HepG2 (cell line): ENCODE data around the gene MFAP4. TPM values are rescaled to one million over a fixed set of nuclear protein-coding genes. Genes with fewer than 3 reads are reported as not detected.

Experiments
- AHR ChIP-seq: IDR thresholded peaks from 2 replicates; pipeline ENCODE4 v1.6.1; 2018; ENCODE audit warnings: missing genetic modification reagents, missing compliant biosample characterization
- AKAP8 ChIP-seq: sonication (generic); formaldehyde crosslinking; IDR thresholded peaks from 2 replicates; pipeline ENCODE4 v1.5.1; 2020; ENCODE audit warnings: mild to moderate bottlenecking, missing genetic modification reagents
- ASH2L ChIP-seq: fragments of 300-600, 200-600 bp; sonication (generic); IDR thresholded peaks from 2 replicates; pipeline ENCODE4 v1.7.0; 2017; ENCODE audit warnings: low read depth, mild to moderate bottlenecking, moderate library complexity, mixed read lengths, low read length; ENCODE audit not compliant: insufficient read length
- DPF2 ChIP-seq: sonication (generic); formaldehyde crosslinking; IDR thresholded peaks from 2 replicates; pipeline ENCODE4 v1.4.0; 2020; ENCODE audit warnings: mild to moderate bottlenecking, low read depth, missing genetic modification reagents, borderline replicate concordance
- ESRRA ChIP-seq: sonication (generic); formaldehyde crosslinking; IDR thresholded peaks from 2 replicates; pipeline ENCODE4 v1.5.1; 2020; ENCODE audit warnings: mild to moderate bottlenecking, low read depth, missing genetic modification reagents
- HCFC1 ChIP-seq: fragments of 150-350 bp; IDR thresholded peaks from 2 replicates; pipeline ENCODE4 v1.6.1; 2014; ENCODE audit warnings: low read depth, low read length
- HHEX ChIP-seq: IDR thresholded peaks from 2 replicates; pipeline ENCODE4 v1.6.1; 2016; ENCODE audit warnings: control low read depth
- JUN ChIP-seq: sonication (generic); formaldehyde crosslinking; IDR thresholded peaks from 2 replicates; pipeline ENCODE4 v1.4.0; 2020; ENCODE audit warnings: mild to moderate bottlenecking, missing genetic modification reagents
- KLF13 ChIP-seq: sonication (generic); formaldehyde crosslinking; IDR thresholded peaks from 2 replicates; pipeline ENCODE4 v1.4.0; 2020; ENCODE audit warnings: mild to moderate bottlenecking, missing genetic modification reagents
- MED13 ChIP-seq: sonication (generic); formaldehyde crosslinking; IDR thresholded peaks from 2 replicates; pipeline ENCODE4 v1.5.0; 2020; ENCODE audit warnings: missing genetic modification reagents
- NFKB2 ChIP-seq: sonication (generic); formaldehyde crosslinking; IDR thresholded peaks from 2 replicates; pipeline ENCODE4 v1.4.0; 2020; ENCODE audit warnings: missing genetic modification reagents, borderline replicate concordance
- REXO4 ChIP-seq: sonication (generic); formaldehyde crosslinking; IDR thresholded peaks from 2 replicates; pipeline ENCODE4 v1.8.0; 2022; ENCODE audit warnings: missing genetic modification reagents, mild to moderate bottlenecking, borderline replicate concordance
- RXRA ChIP-seq: sonication (generic); formaldehyde crosslinking; IDR thresholded peaks from 2 replicates; pipeline ENCODE4 v1.5.1; 2020; ENCODE audit warnings: missing genetic modification reagents
- SMAD1 ChIP-seq: sonication (generic); formaldehyde crosslinking; IDR thresholded peaks from 2 replicates; pipeline ENCODE4 v1.4.0; 2020; ENCODE audit warnings: missing genetic modification reagents, low read depth, mild to moderate bottlenecking, borderline replicate concordance
- TP53 ChIP-seq: sonication (generic); formaldehyde crosslinking; conservative IDR thresholded peaks from 2 replicates; pipeline ENCODE4 v1.4.0; 2020; ENCODE audit warnings: missing genetic modification reagents
- TRIM24 ChIP-seq: sonication (generic); formaldehyde crosslinking; IDR thresholded peaks from 2 replicates; pipeline ENCODE4 v1.8.0; 2022; ENCODE audit warnings: mild to moderate bottlenecking, missing genetic modification reagents
- ZBTB1 ChIP-seq: sonication (generic); formaldehyde crosslinking; IDR thresholded peaks from 2 replicates; pipeline ENCODE4 v1.4.0; 2020; ENCODE audit warnings: missing genetic modification reagents, borderline replicate concordance
- ZNF224 ChIP-seq: sonication (generic); formaldehyde crosslinking; IDR thresholded peaks from 2 replicates; pipeline ENCODE4 v1.5.0; 2020; ENCODE audit warnings: mild to moderate bottlenecking, missing genetic modification reagents
- ZNF230 ChIP-seq: sonication (generic); formaldehyde crosslinking; IDR thresholded peaks from 2 replicates; pipeline ENCODE4 v1.4.0; 2020; ENCODE audit warnings: mild to moderate bottlenecking, missing genetic modification reagents
- ZNF317 ChIP-seq: sonication (generic); formaldehyde crosslinking; IDR thresholded peaks from 2 replicates; pipeline ENCODE4 v1.5.0; 2020; ENCODE audit warnings: mild to moderate bottlenecking, missing genetic modification reagents
- ZNF501 ChIP-seq: sonication (generic); formaldehyde crosslinking; IDR thresholded peaks from 2 replicates; pipeline ENCODE4 v1.5.1; 2020; ENCODE audit warnings: mild to moderate bottlenecking, moderate library complexity, missing genetic modification reagents
- ZNF703 ChIP-seq: sonication (generic); formaldehyde crosslinking; IDR thresholded peaks from 2 replicates; pipeline ENCODE4 v1.5.1; 2020; ENCODE audit warnings: missing genetic modification reagents, mild to moderate bottlenecking, moderate library complexity, borderline replicate concordance
- polyA plus RNA-seq, 8 experiments: library from polyadenylated mRNA; depleted of rRNA in 3 of 8; stranded (reverse) in 7 of 8; unstranded in 1 of 8; fragments of >200 nt; fragmentation: Illumina TruSeq in 4 of 8; extraction: Trizol in 4 of 8; gene quantifications; 2 replicates each; pipeline versions ENCODE4 v1.2.1 to v1.2.3, GENCODE V29; 2011 to 2016; ENCODE audit warnings: low read depth in 4 of 8, missing spikeins in 1 of 8, mixed read lengths in 1 of 8; ENCODE audit not compliant: insufficient read depth in 1 of 8
- total RNA-seq, 5 experiments: library from RNA; depleted of rRNA; stranded (reverse); fragments of >200 nt; fragmentation: Illumina TruSeq; extraction: Trizol; gene quantifications; 2 replicates each; pipeline ENCODE4 v1.2.3, GENCODE V29; 2016; ENCODE audit warnings: low read depth in 1 of 5
- TF ChIP-seq, protein P1 (sequence below): sonication (generic); formaldehyde crosslinking; IDR thresholded peaks from 2 replicates; pipeline ENCODE4 v1.8.0; 2022; ENCODE audit warnings: missing genetic modification reagents, mild to moderate bottlenecking, moderate library complexity, borderline replicate concordance
- TF ChIP-seq, protein P2 (sequence below): sonication (generic); formaldehyde crosslinking; IDR thresholded peaks from 2 replicates; pipeline ENCODE4 v1.9.0; 2022; ENCODE audit warnings: low read depth, missing genetic modification reagents
- TF ChIP-seq, protein P3 (sequence below): sonication (generic); formaldehyde crosslinking; conservative IDR thresholded peaks from 2 replicates; pipeline ENCODE4 v1.4.0; 2020; ENCODE audit warnings: missing genetic modification reagents

The MFAP4 gene
- total and polyA plus RNA-seq, 2 of the 13 experiments (the other 11 are each of a cell fraction or from before 2014, with no cell fraction given), result 0.08 TPM; not detected in 1

DNA sequence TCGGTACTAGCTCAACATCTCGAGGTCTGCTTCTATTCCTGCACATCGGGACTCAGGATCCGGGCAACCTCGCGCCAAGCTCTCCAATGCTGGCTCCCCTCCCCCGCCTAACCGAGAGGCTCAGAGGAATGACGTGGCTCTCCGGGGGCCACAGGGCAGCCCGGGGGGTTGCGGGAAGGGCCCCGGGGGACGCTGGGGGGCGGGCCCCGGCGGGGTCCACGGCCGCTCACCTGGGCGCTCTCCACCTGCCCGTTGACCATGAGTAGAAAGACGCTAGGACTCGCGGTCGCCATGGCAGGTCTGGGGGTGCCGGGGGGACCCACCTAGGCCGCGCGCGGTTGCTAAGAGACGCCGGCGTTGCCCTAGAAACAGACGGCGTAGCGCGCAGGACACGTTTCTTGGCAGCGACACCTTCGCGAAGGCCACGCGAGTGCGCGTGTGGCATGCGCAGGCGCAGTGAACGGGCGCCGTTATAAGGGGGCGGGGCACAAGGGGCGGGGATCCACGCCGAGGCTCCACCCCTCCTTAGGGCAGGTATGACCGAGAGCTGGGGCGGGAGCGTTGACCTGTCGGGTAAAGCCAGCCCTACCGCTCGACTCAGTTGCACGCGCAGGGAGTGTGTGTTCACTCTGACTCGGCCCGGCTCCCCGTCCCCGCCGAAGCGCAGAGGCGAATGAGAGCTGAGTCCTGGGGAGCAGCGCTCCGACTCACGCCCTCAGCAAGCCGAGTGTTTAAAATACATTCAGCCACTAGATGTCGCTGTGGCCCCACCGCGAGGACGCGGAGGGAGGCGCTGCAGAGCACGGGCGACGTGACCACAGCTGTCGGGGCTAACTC is 24.5 kb downstream of the MFAP4 start, which contains the start of gene B9D1 (continued):
- TF ChIP-seq, protein P1, sequence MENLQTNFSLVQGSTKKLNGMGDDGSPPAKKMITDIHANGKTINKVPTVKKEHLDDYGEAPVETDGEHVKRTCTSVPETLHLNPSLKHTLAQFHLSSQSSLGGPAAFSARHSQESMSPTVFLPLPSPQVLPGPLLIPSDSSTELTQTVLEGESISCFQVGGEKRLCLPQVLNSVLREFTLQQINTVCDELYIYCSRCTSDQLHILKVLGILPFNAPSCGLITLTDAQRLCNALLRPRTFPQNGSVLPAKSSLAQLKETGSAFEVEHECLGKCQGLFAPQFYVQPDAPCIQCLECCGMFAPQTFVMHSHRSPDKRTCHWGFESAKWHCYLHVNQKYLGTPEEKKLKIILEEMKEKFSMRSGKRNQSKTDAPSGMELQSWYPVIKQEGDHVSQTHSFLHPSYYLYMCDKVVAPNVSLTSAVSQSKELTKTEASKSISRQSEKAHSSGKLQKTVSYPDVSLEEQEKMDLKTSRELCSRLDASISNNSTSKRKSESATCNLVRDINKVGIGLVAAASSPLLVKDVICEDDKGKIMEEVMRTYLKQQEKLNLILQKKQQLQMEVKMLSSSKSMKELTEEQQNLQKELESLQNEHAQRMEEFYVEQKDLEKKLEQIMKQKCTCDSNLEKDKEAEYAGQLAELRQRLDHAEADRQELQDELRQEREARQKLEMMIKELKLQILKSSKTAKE (CRISPR knock-in tag), result no peak
- peak; percentile 42; the same call in 1 of the 2 replicates for TF ChIP-seq NFKB2 (CRISPR knock-in tag)
- no peak for TF ChIP-seq ESRRA
- TF ChIP-seq KLF13, result no peak
- TF ChIP-seq REXO4 (CRISPR knock-in tag), result no peak
- no peak for TF ChIP-seq AHR (CRISPR knock-in tag)
- TF ChIP-seq ZNF703, result no peak
- TF ChIP-seq HHEX, result no peak
- no peak for TF ChIP-seq DPF2 (CRISPR knock-in tag)
- TF ChIP-seq HCFC1, result no peak
- TF ChIP-seq, protein P2, sequence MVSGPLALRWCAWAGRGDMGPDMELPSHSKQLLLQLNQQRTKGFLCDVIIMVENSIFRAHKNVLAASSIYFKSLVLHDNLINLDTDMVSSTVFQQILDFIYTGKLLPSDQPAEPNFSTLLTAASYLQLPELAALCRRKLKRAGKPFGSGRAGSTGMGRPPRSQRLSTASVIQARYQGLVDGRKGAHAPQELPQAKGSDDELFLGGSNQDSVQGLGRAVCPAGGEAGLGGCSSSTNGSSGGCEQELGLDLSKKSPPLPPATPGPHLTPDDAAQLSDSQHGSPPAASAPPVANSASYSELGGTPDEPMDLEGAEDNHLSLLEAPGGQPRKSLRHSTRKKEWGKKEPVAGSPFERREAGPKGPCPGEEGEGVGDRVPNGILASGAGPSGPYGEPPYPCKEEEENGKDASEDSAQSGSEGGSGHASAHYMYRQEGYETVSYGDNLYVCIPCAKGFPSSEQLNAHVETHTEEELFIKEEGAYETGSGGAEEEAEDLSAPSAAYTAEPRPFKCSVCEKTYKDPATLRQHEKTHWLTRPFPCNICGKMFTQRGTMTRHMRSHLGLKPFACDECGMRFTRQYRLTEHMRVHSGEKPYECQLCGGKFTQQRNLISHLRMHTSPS (CRISPR knock-in tag), result no peak
- TF ChIP-seq ZNF230 (CRISPR knock-in tag), result peak; percentile 69; the same call in 1 of the 2 replicates
- TF ChIP-seq ZNF224, result 0 out of 2 replicates have a peak, but pooled peaks have one; percentile 12
- 0 out of 2 replicates have a peak, but pooled peaks have one; percentile 25 for TF ChIP-seq JUN (CRISPR knock-in tag)
- peak; percentile 30 for TF ChIP-seq ASH2L
- TF ChIP-seq MED13 (CRISPR knock-in tag), result no peak
- no peak; the same call in 1 of the 2 replicates for TF ChIP-seq TP53 (CRISPR knock-in tag)
- peak; percentile 55; the same call in 1 of the 2 replicates for TF ChIP-seq ZNF317 (CRISPR knock-in tag)
- no peak for TF ChIP-seq ZBTB1 (CRISPR knock-in tag)
- TF ChIP-seq TRIM24, result no peak
- peak; percentile 77; the same call in 1 of the 2 replicates for TF ChIP-seq RXRA (CRISPR knock-in tag)
- TF ChIP-seq SMAD1, result peak; percentile 20; the same call in 1 of the 2 replicates
- TF ChIP-seq, protein P3, sequence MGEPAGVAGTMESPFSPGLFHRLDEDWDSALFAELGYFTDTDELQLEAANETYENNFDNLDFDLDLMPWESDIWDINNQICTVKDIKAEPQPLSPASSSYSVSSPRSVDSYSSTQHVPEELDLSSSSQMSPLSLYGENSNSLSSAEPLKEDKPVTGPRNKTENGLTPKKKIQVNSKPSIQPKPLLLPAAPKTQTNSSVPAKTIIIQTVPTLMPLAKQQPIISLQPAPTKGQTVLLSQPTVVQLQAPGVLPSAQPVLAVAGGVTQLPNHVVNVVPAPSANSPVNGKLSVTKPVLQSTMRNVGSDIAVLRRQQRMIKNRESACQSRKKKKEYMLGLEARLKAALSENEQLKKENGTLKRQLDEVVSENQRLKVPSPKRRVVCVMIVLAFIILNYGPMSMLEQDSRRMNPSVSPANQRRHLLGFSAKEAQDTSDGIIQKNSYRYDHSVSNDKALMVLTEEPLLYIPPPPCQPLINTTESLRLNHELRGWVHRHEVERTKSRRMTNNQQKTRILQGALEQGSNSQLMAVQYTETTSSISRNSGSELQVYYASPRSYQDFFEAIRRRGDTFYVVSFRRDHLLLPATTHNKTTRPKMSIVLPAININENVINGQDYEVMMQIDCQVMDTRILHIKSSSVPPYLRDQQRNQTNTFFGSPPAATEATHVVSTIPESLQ (CRISPR knock-in tag), result no peak
- peak; percentile 83 for TF ChIP-seq ZNF501 (CRISPR knock-in tag)
- peak; percentile 60; the same call in 1 of the 2 replicates for TF ChIP-seq AKAP8 (CRISPR knock-in tag)
